ENCODE data around the gene PSMB5.

Gene PSMB5

GRCh38 chr14:22981876-22982476 lies 52.7 kb downstream of the PSMB5 start:
- no peak for TF ChIP-seq CTCF (IDR thresholded peaks at IDR 0.05; ENCODE audit: extremely low read depth, missing control alignments)
- no peak for DNase-seq (ENCODE audit: low spot score)

GRCh38 chr14:22981090-22981875 lies 53.4 kb downstream of the PSMB5 start:
- TF ChIP-seq CTCF (IDR thresholded peaks at IDR 0.05; ENCODE audit: extremely low read depth, missing control alignments) = no peak
- DNase-seq (ENCODE audit: low spot score) = peak; percentile 52

- DNase-seq (ENCODE audit: low spot score) = no peak
Measured at GRCh38 chr14:22980672-22981089, 54.0 kb downstream of the PSMB5 start.

GRCh38 chr14:22979748-22980392 lies 54.8 kb downstream of the PSMB5 start:
- DNase-seq (ENCODE audit: low spot score) = no peak
- TF ChIP-seq CTCF (IDR thresholded peaks at IDR 0.05; ENCODE audit: extremely low read depth, missing control alignments) = no peak

More at GRCh38 chr14:22980672-22981089, 54.0 kb downstream of the PSMB5 start:
- TF ChIP-seq CTCF (IDR thresholded peaks at IDR 0.05; ENCODE audit: extremely low read depth, missing control alignments) = no peak

- TF ChIP-seq CTCF (IDR thresholded peaks at IDR 0.05; ENCODE audit: extremely low read depth, missing control alignments) = no peak
- no peak for DNase-seq (ENCODE audit: low spot score)
Measured at GRCh38 chr14:22978981-22979671, 55.6 kb downstream of the PSMB5 start.

- no peak for TF ChIP-seq CTCF (IDR thresholded peaks at IDR 0.05; ENCODE audit: extremely low read depth, missing control alignments)
- no peak for DNase-seq (ENCODE audit: low spot score)
Measured at GRCh38 chr14:22978487-22978837, 56.2 kb downstream of the PSMB5 start.

Data from GM20000 (cell line).